Forelimb muscle (tissue), 1 donor: ENCODE results near the gene OPCML. TPM values are rescaled to one million over a fixed set of nuclear protein-coding genes. Genes with fewer than 3 reads are reported as not detected.
A peak's percentile ranks its signal among the peaks of the same experiment; 100 is the strongest.
"Not testable (repeated sequence)": the region's sequence is repeated elsewhere in the genome, so short reads cannot be mapped to it uniquely, and the experiment has no call there.

Experiments used
- DNase-seq: peaks from one replicate; pipeline ENCODE4 v3.0.0-alpha.2; 2013; ENCODE audit warnings: low read depth
- polyA plus RNA-seq: library from polyadenylated mRNA; unstranded; fragments of 120-200 nt; gene quantifications from one replicate; pipeline ENCODE4 v1.2.1, GENCODE V29; 2013; ENCODE audit not compliant: insufficient read length

The OPCML gene
- polyA plus RNA-seq, 1 donor, result 1.4 TPM

DNA sequence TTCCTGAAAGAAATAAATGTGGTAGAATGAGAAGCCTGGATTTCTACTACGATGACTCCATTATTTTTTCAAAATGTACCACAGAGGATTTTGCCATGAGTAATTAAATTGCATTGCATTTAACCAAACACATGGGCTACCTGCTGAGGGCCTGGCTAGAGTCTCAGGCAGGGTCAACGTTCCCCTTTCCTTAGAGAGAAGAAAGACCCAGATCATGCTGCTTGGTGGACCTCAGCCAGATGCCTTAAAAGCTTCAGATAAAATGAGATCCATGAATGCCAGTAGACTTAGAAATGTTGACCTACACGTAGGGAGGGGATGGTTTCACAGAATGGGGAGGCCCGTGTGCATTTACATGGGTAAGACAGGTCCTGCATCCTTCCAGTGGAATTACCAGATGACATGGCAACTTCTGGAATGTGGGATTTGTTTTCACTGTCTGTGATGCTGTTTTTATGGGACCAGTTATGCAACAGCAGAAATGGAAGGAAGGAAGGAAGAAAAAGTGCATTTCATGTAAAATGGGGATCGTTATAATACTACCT, 1092.5 kb downstream of the OPCML start:
- no peak for DNase-seq

DNA sequence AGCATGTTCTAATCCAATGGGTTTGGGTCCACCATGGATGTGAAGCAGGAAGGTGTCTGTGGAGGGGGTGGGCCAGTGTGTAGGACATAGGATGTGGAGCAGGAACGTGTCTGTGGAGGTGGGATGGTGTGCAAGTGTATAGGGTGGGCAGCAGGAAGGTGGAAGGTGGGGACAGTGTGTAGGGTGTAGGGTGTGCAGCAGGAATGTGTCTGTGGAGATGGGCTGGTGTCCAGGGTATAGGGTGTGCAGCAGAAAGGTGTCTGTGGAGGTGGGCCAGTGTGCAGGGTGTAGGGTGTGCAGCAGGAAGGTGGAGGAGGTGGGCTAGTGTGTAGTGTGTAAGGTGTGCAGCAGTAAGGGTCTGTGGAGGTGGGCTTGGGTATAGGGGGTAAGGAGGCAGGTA, 1093.9 kb downstream of the OPCML start:
- no peak for DNase-seq

DNA sequence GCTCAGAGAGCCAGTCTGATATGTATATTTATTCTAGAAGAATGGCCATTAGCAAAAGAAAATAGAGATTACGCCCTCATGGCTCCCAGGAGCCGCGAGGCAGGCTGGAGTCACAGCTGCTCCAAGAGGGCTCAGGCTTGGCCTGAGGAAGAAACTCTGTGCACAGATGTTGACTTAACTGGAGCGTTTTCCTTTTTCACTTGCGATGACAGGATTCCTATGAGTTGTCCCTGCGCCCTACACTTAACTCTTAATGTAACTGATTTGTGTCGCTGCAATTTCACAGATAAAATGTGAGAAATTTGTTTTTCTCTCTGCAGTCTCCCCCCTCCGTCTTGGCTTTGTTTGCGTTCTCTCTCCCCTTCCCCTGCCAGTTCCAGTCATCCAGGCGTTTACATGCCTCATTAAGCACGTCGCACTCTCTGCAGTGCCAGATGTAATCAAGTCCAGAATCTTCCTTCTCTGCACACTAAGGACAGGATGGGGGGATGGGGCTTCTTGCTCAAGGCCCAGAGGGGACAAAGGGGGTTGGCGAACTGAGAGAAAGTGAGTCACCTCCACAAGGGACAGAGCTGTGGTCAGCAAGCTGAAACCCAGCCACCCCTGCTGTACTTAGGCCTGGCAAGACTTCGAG, 1101.8 kb downstream of the OPCML start:
- peak; percentile 25 for DNase-seq

DNA sequence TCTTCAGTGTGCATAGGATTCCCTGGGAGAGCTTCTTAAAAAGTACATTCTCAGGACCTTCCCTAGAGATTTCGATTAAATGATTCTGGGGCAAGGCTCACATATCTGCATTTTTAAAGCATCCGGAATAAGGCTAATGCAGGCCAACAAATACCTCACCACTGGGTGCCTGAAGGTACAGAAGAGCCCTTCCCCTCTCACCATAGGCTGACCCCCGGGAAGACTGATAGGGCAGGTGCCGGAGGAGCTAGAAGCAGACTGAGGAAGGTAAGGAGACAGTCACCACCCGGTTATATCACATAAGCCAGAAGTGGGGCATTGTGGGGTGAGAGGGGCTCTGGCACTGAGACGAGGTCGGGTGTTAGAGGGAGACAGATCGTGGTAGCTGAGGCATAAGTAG, 1102.6 kb downstream of the OPCML start:
- no peak for DNase-seq

DNA sequence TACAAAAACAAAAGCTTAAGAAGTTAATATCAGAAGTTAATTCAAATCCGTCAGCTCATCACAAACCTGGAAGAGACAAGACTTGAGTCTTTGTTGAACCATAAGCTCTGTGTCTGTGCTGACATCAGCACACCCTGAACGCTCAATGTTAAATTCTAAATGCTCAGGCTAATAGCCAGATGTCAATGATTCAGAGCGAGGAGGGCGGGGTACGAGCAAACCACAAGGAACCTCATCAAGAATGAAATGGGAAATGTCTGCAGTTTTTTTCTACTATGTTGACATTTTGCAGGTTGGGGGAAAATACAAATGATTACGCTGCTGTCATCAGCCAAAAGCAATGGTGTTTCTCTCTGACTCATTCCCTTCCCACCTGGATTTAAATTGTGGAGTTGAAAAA, 1104.7 kb downstream of the OPCML start:
- DNase-seq, result no peak

DNA sequence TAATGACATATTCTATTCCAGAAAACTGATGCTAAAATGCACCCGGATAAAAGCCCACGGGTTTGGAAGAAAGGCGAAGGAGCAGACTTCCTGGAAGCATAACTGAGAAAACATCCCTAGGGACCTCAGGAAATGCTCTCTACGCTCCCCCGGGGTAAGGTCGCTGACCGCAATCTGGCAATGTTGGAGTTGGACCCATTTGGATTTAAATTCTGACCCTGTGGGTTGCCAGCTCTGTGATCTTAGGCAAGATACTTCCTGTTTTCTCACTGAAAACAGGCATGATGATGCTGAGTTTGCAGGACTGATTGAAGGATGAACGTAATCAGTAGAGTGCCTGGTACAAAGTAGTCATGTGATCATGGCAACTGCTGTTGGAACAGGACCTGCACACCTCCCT, 1107.9 kb downstream of the OPCML start:
- DNase-seq, result no peak

DNA sequence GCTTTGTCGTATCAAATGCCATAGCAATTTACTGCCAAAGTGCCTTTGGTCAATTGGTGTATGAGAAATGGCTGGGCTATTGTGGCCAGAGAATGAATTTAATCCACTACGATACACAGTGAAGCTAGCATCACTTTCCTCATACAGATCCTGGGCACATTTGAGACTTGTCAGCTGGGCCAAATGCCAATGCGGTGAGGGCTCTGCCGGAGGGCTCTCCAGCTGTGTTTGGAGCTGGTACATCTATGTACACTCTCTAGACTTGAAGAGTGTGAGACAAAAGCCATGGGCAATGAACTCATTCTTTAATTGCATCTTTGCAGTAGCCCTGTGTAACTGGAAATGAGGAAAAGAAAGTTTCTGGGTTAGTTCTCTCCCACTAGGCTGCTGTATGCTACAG, 1109.0 kb downstream of the OPCML start:
- no peak for DNase-seq

DNA sequence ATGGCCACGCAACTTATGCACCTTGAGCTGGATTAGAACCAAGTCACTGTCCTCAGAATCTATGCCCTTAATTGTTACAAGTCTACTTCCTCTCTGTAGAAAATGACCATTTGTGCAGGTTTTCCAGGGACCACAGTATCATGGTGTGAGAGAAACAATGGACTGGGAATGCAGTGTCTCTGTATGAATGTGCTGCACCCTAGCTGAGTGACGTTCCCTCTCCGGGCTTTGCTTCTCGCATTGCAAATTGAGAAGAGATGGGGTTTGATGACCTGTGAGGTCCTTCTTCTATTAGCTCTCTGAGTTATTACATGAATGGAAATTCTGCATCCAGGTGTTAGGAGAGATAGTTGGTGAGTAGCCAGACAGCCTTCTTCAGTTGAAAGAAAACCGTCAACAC, 1109.6 kb downstream of the OPCML start:
- DNase-seq, result no peak

DNA sequence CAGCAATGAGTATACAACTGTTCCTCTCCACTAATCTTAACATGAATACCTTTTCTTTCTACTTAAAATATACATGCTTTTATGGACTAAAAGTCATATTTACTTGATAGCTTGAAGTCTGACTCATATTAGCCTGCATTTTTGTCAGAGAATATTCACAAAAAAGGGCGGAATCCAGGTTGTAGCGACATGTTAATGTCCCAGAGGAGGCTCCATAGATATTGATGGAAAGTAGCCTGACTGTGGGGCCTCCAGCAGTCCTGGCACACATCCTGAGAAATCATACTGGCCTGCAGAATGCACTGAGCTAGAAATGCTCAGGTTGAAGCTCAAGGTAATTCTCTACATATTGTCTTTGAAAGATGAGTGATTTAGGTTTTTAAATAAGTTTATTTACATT, 1110.7 kb downstream of the OPCML start:
- DNase-seq, result no peak

DNA sequence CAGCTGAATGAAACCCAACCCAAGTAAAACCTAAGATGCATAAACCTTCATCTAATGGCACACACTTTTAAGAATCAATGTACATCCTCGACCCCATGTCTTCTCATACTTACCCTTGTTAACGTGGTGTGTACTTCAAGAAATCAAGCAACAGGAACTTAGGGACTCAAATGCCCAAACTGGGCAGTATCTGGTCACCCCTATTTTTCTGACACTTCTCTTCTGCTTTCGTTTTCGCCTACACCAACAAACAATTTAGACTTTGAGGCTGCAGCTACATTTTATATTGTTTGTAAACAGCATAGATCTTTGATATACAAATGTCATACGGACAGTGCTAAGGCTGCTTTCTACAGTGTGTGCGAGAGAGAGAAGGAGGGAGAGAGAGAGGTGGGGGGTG, 1117.8 kb downstream of the OPCML start:
- no peak for DNase-seq

DNA sequence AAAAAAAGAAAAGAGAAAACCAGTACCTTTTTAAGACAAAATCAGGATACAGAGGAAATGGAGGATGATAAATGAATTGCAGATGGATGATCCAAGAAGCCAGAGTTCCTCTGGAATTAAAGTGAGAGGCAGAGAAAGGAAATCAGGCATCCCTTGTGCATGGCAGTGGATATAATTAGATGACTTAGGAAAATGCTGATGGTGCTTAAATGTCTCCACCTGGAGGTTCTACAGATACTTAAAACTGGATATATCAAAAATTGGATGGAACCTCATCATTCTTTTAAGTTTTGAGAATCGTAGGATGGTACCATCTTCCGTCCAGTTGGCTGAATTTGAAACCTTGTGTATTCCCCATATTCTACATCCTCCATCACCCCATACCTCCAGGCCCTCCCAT, 1121.9 kb downstream of the OPCML start:
- no peak for DNase-seq

DNA sequence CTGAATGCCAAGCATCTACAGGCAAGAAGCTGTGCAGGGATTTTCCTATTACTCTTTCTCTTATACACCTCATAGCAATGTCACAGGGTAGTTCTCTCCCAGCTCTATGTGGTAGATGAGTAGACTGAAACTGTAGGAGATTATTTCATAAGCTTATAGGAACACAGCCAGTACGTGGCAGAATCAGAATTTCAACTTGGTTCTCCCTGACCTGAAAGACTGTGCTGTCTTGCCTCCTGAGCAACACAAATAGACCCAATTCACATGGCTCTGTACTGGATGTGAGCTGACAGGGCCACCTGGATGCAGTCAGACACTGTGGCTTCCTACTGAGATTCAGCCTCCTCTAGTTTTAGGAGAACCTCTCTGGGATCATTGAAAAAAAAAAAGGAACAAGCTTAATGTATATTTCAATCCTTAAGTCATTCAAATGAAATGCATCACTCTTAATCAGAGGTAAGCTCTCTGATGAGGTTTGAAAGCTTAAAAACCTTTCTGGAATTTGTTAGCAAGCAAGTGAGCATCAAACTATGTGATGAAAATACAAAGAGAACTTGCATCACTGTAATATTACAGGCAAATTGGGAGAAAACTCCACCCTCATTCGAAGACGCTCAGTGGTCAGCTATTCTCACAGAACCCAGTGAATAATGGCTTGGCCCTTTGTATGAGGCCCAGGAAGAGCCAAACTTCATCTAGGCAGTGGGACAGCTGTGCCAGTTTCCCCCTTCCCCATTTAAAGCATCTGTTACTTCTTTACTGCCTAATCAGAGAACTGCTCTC, 1122.5 kb downstream of the OPCML start:
- DNase-seq, result no peak

DNA sequence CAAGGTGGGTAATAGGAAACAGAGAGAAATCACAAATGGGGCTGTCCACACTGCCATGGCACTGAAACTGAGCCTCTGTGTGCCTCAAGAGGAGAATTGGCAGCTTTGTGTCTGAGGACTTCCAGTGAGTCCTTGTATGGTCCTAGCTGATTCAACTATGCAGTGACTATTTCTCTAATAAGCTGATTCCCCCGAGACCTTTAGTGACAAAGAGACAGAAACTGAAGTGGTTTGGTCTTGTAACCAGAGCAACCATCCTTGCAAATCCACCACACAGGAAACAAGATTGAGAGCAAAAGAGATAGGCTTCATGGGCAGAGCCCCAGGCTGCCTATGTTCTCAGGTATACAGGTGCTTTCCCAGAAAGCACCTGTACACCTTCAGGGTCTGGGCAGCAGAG, 1123.4 kb downstream of the OPCML start:
- DNase-seq, result no peak

DNA sequence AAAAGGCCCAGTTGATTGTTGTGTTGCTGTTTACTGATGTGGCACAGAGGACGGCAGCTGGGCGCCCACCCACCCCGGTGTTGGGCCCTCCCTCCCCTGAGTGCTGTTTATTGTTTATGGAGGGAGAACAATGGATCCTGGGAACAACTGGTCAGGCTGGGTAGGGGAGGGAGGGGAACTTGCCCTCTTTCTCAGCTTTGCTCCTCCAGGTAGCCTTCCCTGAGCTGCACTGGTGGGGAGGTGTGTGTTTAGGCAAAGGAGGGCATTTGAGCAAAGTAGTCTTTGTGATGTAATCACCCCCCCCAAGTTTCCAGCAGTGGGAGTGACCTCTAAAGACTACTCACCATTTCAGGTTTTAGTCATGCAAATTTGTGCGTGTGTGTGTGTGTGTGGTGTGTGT, 1126.6 kb downstream of the OPCML start:
- DNase-seq, result no peak

DNA sequence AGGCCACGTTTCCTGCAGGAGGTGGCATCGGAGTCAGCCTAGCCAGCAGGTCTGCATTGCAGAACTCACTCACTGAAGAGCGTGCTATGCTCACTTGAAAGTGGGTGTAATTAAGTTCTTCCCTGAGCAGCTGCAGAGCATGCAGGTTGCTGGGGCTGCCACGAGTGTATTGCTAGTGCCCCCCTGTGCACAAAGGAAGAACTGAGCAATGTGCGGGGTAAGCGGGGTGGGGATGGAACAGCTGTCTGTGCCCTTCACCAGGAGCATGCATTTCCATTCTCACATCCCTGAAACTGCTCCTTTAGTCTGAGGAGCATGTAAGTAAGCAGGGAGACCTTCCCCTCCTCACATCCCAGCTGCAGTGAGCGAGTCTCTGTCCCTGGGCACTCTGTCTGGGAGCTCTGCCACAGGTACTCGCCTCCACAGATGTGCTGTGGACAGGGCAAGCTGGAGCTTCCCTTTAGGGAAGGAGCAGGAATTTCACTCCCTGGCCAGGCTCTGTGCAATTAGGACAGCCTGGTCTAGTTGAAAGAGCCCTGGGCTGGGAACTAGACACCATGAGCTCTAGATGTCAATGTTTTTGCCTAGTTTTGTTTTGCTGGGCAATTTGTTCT, 1130.1 kb downstream of the OPCML start:
- no peak for DNase-seq

DNA sequence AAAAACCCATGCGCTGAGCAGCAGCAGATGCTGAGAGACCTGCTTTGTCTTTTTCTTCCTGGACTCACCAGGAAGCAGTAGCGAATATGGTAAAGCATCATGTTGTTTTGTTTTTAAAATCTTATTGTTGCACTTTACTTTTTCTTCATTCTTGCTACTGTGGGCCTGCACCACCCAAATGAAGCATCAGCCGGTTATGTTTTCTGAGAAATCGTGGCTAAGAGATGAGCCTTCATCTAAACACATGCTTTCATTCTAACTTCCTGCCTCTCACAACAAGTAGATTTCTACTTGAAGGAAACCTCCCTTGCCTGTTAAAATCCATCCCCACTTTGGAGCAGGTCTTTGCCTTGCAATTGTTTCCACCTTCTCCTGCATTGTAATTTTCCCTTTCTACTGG, 1136.0 kb downstream of the OPCML start:
- no peak for DNase-seq

DNA sequence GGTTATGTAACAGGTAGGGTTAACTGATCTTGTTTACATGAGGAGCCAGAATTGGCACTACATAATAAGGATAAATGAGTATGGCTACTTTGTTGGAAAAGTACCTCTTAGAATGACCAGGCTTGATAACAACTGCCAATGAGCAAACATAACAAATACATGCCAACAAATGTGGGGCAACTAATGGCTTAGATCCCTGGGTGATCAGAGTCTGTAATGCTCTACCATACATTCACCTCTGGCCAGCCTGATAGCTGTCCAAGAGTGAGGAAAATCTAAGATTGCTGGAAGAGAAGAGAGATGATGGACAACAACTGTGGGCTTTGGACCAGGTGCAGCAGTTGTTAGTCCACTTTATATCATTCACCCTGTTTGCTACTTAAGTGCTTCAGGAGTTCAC, 1136.9 kb downstream of the OPCML start:
- DNase-seq, result no peak

DNA sequence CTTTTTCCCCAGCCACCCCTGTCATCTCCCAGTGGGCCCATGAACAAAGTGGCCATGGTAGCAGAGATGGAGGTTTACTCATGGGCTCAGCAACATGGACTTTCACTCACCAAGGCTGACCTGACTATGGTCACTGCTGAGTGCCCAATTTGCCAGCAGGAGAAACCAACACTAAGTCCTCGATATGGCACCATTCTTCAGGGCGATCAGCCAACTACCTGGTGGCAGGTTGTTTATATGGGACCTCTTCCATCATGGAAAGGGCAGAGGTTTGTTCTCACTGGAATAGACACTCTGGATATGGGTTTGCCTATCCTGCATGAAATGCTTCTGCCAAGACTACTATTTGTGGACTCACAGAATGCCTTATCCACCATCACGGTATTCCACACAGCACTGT, 1152.8 kb downstream of the OPCML start:
- DNase-seq, result no peak

DNA sequence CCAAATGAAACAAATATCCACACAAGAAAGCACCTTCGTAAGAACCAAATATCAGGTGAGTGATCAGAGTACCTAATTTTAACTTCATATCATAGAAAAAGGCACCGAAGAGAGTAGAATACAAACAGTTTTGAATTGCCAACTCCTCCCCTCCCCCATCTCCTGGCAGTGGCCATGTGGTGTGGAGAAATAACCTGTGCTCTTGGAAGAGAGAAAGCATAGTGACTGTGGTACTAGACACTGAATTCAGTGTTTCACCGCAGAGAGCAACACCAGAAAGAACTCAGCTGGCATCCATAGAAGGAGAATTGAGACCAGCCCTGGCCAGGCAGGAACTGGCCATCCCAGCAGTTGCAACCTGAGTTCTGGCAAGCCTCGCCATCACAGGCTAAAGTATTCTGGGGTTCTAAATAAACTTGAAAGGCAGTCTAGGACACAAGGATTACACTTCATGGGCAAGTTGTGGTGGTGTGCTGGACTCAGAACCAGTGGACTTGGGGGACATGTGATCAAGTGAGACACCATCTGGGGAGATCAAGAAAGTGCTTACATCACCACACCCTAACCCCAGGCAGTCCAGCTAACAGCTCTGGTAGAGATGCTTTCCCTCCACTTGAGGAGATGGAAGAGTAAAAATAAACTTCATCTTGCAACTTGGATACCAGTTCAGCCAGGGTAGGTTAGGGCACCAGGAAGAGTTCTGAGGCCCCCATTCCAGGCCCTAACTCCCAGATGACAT, 1158.7 kb downstream of the OPCML start:
- no peak for DNase-seq

DNA sequence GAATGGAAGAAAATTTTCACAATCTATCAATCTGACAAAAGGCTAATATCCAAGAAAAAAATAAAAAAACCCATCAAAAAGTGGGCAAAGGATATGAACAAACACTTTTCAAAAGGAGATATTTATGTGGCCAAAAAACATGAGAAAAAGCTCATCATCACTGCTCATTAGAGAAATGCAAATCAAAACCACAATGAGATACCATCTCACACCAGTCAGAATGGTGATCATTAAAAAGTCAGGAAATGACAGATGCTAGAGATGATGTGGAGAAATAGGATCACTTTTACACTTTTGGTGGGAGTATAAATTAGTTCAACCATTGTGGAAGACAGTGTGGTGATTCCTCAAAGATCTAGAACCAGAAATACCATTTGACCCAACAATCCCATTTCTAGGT, 1162.2 kb downstream of the OPCML start:
- DNase-seq, result not testable (repeated sequence)

DNA sequence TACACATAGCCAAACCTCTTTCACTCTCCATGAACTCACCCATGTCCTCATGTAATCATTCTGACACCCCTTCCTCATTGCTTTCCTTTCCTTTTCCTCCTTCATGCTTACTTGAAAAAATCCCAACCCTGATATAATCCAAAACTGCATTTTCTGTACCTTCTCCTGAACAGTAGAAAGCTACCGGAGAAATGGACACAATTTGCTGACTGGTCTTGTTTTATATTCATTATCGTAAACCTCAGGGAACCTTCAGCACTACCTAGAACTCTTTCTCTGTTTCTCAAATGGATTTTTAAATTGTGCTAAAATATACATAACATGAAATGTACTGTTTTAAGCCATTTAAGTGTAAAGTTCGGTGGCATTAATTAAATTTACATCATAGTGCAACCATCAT, 1165.0 kb downstream of the OPCML start:
- no peak for DNase-seq

DNA sequence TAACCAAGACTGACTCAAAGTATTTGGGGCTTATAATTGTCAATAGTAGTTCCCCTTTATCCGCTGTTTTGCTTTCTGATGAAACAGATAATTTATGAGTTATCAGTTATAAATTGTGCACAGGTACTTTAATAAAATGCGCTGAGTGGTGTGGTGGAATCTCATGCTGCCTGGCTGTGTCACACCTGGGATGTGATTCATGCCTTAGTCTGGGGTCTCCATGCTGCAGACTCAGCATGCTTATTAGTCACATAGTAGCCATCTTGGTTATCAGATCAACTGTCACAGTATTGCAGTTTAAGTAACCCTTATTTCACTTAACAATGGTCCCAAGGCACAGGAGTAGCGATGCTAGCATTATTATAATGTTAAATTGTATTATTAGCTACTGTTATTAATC, 1166.7 kb downstream of the OPCML start:
- no peak for DNase-seq
